Rectal smooth muscle tissue (tissue), 1 donor: ENCODE data around the gene RAP1GAP2.

ENCODE experiments used
- H3K27ac ChIP-seq: one replicate; pipeline ENCODE4 v1.7.0; 2013; ENCODE audit warnings: low read depth, low read length, inconsistent platforms
- H3K27me3 ChIP-seq: one replicate; pipeline ENCODE4 v1.7.0; 2013; ENCODE audit warnings: low read length; ENCODE audit not compliant: control insufficient read depth, insufficient read depth
- H3K36me3 ChIP-seq: one replicate; pipeline ENCODE4 v1.7.0; 2013; ENCODE audit warnings: low read length; ENCODE audit not compliant: control insufficient read depth, insufficient read depth
- H3K4me1 ChIP-seq: one replicate; pipeline ENCODE4 v1.7.0; 2013; ENCODE audit warnings: low read length; ENCODE audit not compliant: control insufficient read depth, insufficient read depth
- H3K4me3 ChIP-seq: one replicate; pipeline ENCODE4 v1.7.0; 2013; ENCODE audit warnings: low read length
- H3K9ac ChIP-seq: one replicate; pipeline ENCODE4 v1.7.0; 2013; ENCODE audit warnings: low read length

The RAP1GAP2 gene

GRCh38 chr17:3003296-3004149 is 207.3 kb downstream of the RAP1GAP2 start:
- Histone ChIP-seq H3K27me3 (no peaks in the 10 kb centered on the region), H3K36me3 (peaks cover 4% of the 10 kb centered on the region), H3K4me1 (peaks cover 13% of the 10 kb centered on the region), H3K9ac (no peak overlapping the region), H3K27ac (peak overlapping the region; percentile 79), H3K4me3 (peak overlapping the region; percentile 58)

GRCh38 chr17:3004150-3004801 is 208.0 kb downstream of the RAP1GAP2 start:
- H3K36me3 ChIP-seq: peaks cover 4% of the 10 kb centered on the region
- peak overlapping the region; percentile 58 for H3K4me3 ChIP-seq
- peaks cover 13% of the 10 kb centered on the region for H3K4me1 ChIP-seq
- no peaks in the 10 kb centered on the region for H3K27me3 ChIP-seq
- no peak overlapping the region for H3K9ac ChIP-seq
- peak overlapping the region; percentile 86 for H3K27ac ChIP-seq

- peaks cover 4% of the 10 kb centered on the region for H3K36me3 ChIP-seq
- H3K4me1 ChIP-seq: peaks cover 13% of the 10 kb centered on the region
- H3K4me3 ChIP-seq: no peak overlapping the region
- peak overlapping the region; percentile 86 for H3K27ac ChIP-seq
- no peaks in the 10 kb centered on the region for H3K27me3 ChIP-seq
- no peak overlapping the region for H3K9ac ChIP-seq
Observed at GRCh38 chr17:3004925-3005324, 208.7 kb downstream of the RAP1GAP2 start.

- Histone ChIP-seq H3K36me3 (peaks cover 4% of the 10 kb centered on the region), H3K27ac (no peak overlapping the region), H3K4me1 (peaks cover 13% of the 10 kb centered on the region), H3K4me3 (no peak overlapping the region), H3K27me3 (no peaks in the 10 kb centered on the region), H3K9ac (no peak overlapping the region)
Observed at GRCh38 chr17:3005696-3006095, 209.5 kb downstream of the RAP1GAP2 start.

GRCh38 chr17:3006801-3007200 is 210.6 kb downstream of the RAP1GAP2 start:
- no peaks in the 10 kb centered on the region for H3K27me3 ChIP-seq

GRCh38 chr17:3007651-3008121 is 211.4 kb downstream of the RAP1GAP2 start:
- H3K4me3 ChIP-seq: no peak overlapping the region
- H3K27ac ChIP-seq: no peak overlapping the region
- H3K27me3 ChIP-seq: no peaks in the 10 kb centered on the region
- H3K4me1 ChIP-seq: peaks cover 13% of the 10 kb centered on the region
- H3K36me3 ChIP-seq: peaks cover 4% of the 10 kb centered on the region
- H3K9ac ChIP-seq: no peak overlapping the region

More at GRCh38 chr17:3006801-3007200, 210.6 kb downstream of the RAP1GAP2 start:
- H3K4me1 ChIP-seq: peaks cover 13% of the 10 kb centered on the region
- H3K4me3 ChIP-seq: no peak overlapping the region
- H3K36me3 ChIP-seq: peaks cover 4% of the 10 kb centered on the region
- no peak overlapping the region for H3K27ac ChIP-seq
- no peak overlapping the region for H3K9ac ChIP-seq

GRCh38 chr17:3008336-3009288 is 212.4 kb downstream of the RAP1GAP2 start:
- no peak overlapping the region for H3K9ac ChIP-seq

GRCh38 chr17:3009411-3009920 is 213.2 kb downstream of the RAP1GAP2 start:
- Histone ChIP-seq H3K27me3 (no peaks in the 10 kb centered on the region), H3K9ac (no peak overlapping the region), H3K4me1 (peaks cover 9% of the 10 kb centered on the region), H3K4me3 (no peak overlapping the region), H3K27ac (no peak overlapping the region), H3K36me3 (peaks cover 4% of the 10 kb centered on the region)

More at GRCh38 chr17:3008336-3009288, 212.4 kb downstream of the RAP1GAP2 start:
- H3K4me1 ChIP-seq: peaks cover 13% of the 10 kb centered on the region
- H3K4me3 ChIP-seq: no peak overlapping the region
- H3K36me3 ChIP-seq: peaks cover 4% of the 10 kb centered on the region
- H3K27me3 ChIP-seq: no peaks in the 10 kb centered on the region
- no peak overlapping the region for H3K27ac ChIP-seq

GRCh38 chr17:3011891-3012290 is 215.7 kb downstream of the RAP1GAP2 start:
- no peak overlapping the region for H3K9ac ChIP-seq
- no peak overlapping the region for H3K4me3 ChIP-seq
- no peaks in the 10 kb centered on the region for H3K27me3 ChIP-seq
- H3K36me3 ChIP-seq: peaks cover 7% of the 10 kb centered on the region
- no peaks in the 10 kb centered on the region for H3K4me1 ChIP-seq
- no peak overlapping the region for H3K27ac ChIP-seq

GRCh38 chr17:3012926-3013581 is 216.8 kb downstream of the RAP1GAP2 start:
- Histone ChIP-seq H3K4me3 (no peak overlapping the region), H3K27me3 (no peaks in the 10 kb centered on the region), H3K9ac (no peak overlapping the region), H3K27ac (no peak overlapping the region), H3K4me1 (no peaks in the 10 kb centered on the region), H3K36me3 (peaks cover 7% of the 10 kb centered on the region)

GRCh38 chr17:3015890-3016289 is 219.7 kb downstream of the RAP1GAP2 start:
- Histone ChIP-seq H3K4me1 (no peaks in the 10 kb centered on the region), H3K4me3 (no peak overlapping the region), H3K9ac (no peak overlapping the region), H3K27me3 (no peaks in the 10 kb centered on the region), H3K36me3 (peaks cover 7% of the 10 kb centered on the region), H3K27ac (no peak overlapping the region)
